DND-41 (cell line): Measurements from ENCODE around the gene COPS8.

Experiments
- ATAC-seq: fragments of 200-7000 bp; cut with Tn5 transposase; 3 replicates; pipeline ENCODE4 v1.9.1; 2021; ENCODE audit warnings: low read depth; ENCODE audit not compliant: insufficient read depth
- DNase-seq: peaks from one replicate; pipeline ENCODE4 v3.0.0-alpha.2; 2020
- H2AFZ ChIP-seq: 2 replicates; pipeline ENCODE4 v1.6.0; 2012; ENCODE audit warnings: low read depth, low read length
- H3K27ac ChIP-seq: 2 replicates; pipeline ENCODE4 v1.5.1; 2012; ENCODE audit warnings: low read length, inconsistent platforms
- H3K27me3 ChIP-seq: fragments of 200-600 bp; sonication (generic); 2 replicates; pipeline ENCODE4 v1.6.0; 2012; ENCODE audit warnings: low read length, mild to moderate bottlenecking, inconsistent platforms; ENCODE audit not compliant: insufficient read depth, poor library complexity
- H3K36me3 ChIP-seq: 2 replicates; pipeline ENCODE4 v1.5.1; 2012; ENCODE audit warnings: low read length, inconsistent platforms; ENCODE audit not compliant: insufficient read depth
- H3K4me1 ChIP-seq: 2 replicates; pipeline ENCODE4 v1.5.1; 2012; ENCODE audit warnings: mild to moderate bottlenecking, low read length; ENCODE audit not compliant: insufficient read depth
- H3K4me2 ChIP-seq: 2 replicates; pipeline ENCODE4 v1.6.0; 2012; ENCODE audit warnings: mild to moderate bottlenecking, moderate library complexity, low read length, inconsistent platforms; ENCODE audit not compliant: insufficient read depth
- H3K4me3 ChIP-seq, 2 experiments: fragments of 200-600 bp in 1 of 2; shearing (Covaris generic) in 1 of 2; 2 replicates each; pipeline ENCODE4 v1.5.1; 2012 to 2016; ENCODE audit warnings: inconsistent platforms in 2 of 2, low read length in 2 of 2, mild to moderate bottlenecking in 2 of 2, low read depth in 1 of 2, moderate library complexity in 1 of 2
- H3K79me2 ChIP-seq: 2 replicates; pipeline ENCODE4 v1.6.0; 2012; ENCODE audit warnings: low read length, inconsistent platforms; ENCODE audit not compliant: insufficient read depth
- H3K9ac ChIP-seq: 2 replicates; pipeline ENCODE4 v1.6.0; 2012; ENCODE audit warnings: low read depth, mild to moderate bottlenecking, inconsistent platforms, low read length, moderate library complexity
- H3K9me3 ChIP-seq: 2 replicates; pipeline ENCODE4 v1.5.1; 2012; ENCODE audit warnings: low read length, moderate library complexity, mild to moderate bottlenecking, inconsistent platforms; ENCODE audit not compliant: insufficient read depth, severe bottlenecking
- H4K20me1 ChIP-seq: 2 replicates; pipeline ENCODE4 v1.6.0; 2012; ENCODE audit warnings: low read length; ENCODE audit not compliant: insufficient read depth
- CTCF ChIP-seq: IDR thresholded peaks from 2 replicates; pipeline ENCODE4 v1.5.1; 2012; ENCODE audit warnings: borderline replicate concordance, low read length, moderate library complexity, mild to moderate bottlenecking; ENCODE audit not compliant: poor library complexity, severe bottlenecking; ENCODE audit errors: extremely low read depth
- EZH2 ChIP-seq: IDR thresholded peaks from 3 replicates; pipeline ENCODE4 v1.6.1; 2012; ENCODE audit warnings: borderline replicate concordance, low read depth, mild to moderate bottlenecking, moderate library complexity, low read length, inconsistent platforms; ENCODE audit not compliant: severe bottlenecking

COPS8 gene

GRCh38 chr2:237128845-237129592 is 43.3 kb downstream of the COPS8 start:
- ATAC-seq: no peak
- H4K20me1 ChIP-seq: no peaks in the 10 kb centered on the region
- H2AFZ ChIP-seq: no peak overlapping the region
- no peak overlapping the region for H3K9ac ChIP-seq
- H3K79me2 ChIP-seq: no peaks in the 10 kb centered on the region
- H3K27ac ChIP-seq: no peak overlapping the region
- H3K4me1 ChIP-seq: no peaks in the 10 kb centered on the region
- H3K9me3 ChIP-seq: peaks cover 2% of the 10 kb centered on the region
- TF ChIP-seq EZH2: no peak
- TF ChIP-seq CTCF: no peak
- H3K4me3 ChIP-seq: no peak overlapping the region
- no peak for DNase-seq
- no peaks in the 10 kb centered on the region for H3K27me3 ChIP-seq
- H3K4me2 ChIP-seq: no peak overlapping the region
- H3K36me3 ChIP-seq: no peaks in the 10 kb centered on the region

GRCh38 chr2:237129625-237130263 is 44.1 kb downstream of the COPS8 start:
- DNase-seq (no peak), ATAC-seq (no peak)
- Histone ChIP-seq H3K79me2 (no peaks in the 10 kb centered on the region), H3K9ac (no peak overlapping the region), H3K4me2 (no peak overlapping the region), H3K27me3 (no peaks in the 10 kb centered on the region), H2AFZ (no peak overlapping the region), H3K9me3 (peaks cover 2% of the 10 kb centered on the region), H3K4me3 (no peak overlapping the region), H3K27ac (no peak overlapping the region), H4K20me1 (no peaks in the 10 kb centered on the region), H3K4me1 (no peaks in the 10 kb centered on the region), H3K36me3 (no peaks in the 10 kb centered on the region)
- TF ChIP-seq CTCF (no peak), EZH2 (no peak)

- Histone ChIP-seq H2AFZ (no peak overlapping the region), H3K4me3 (no peak overlapping the region), H3K79me2 (no peaks in the 10 kb centered on the region), H4K20me1 (no peaks in the 10 kb centered on the region), H3K27ac (no peak overlapping the region), H3K9ac (no peak overlapping the region), H3K36me3 (no peaks in the 10 kb centered on the region), H3K4me1 (no peaks in the 10 kb centered on the region), H3K4me2 (no peak overlapping the region), H3K9me3 (peaks cover 2% of the 10 kb centered on the region), H3K27me3 (no peaks in the 10 kb centered on the region)
- TF ChIP-seq EZH2 (no peak), CTCF (no peak)
- ATAC-seq (no peak), DNase-seq (no peak)
Observed at GRCh38 chr2:237130562-237131421, 45.1 kb downstream of the COPS8 start.
